Heart left ventricle (tissue), 16 donors: Measurements from ENCODE around the gene TAF10. TPM values are rescaled to one million over a fixed set of nuclear protein-coding genes. Genes with fewer than 3 reads are reported as not detected.

Source experiments
- ATAC-seq, 4 donors: fragments of 200-7000 bp; cut with Tn5 transposase; one replicate each; pipeline ENCODE4 v1.9.1; 2020 to 2022; ENCODE audit warnings: moderate library complexity in 4 of 4, mild to moderate bottlenecking in 3 of 4, moderate number of reproducible peaks in 1 of 4
- DNase-seq, 5 donors: peaks; one replicate each; pipeline ENCODE4 v3.0.0-alpha.2; 2020
- H3K27ac ChIP-seq, 12 donors: fragments of 200-600 bp; sonication (generic) in 4 of 12; one replicate each; pipeline versions ENCODE4 v1.5.0 to v1.8.0; 2016 to 2022; ENCODE audit warnings: mild to moderate bottlenecking in 2 of 12
- H3K27me3 ChIP-seq, 9 donors: fragments of 200-600 bp; sonication (generic) in 2 of 9; one replicate each; pipeline versions ENCODE4 v1.5.1 to v1.8.0; 2016 to 2022; ENCODE audit warnings: mild to moderate bottlenecking in 3 of 9
- H3K36me3 ChIP-seq, 9 donors: fragments of 200-600 bp; sonication (generic) in 2 of 9; one replicate each; pipeline versions ENCODE4 v1.5.0 to v1.8.0; 2018 to 2022; ENCODE audit warnings: mild to moderate bottlenecking in 2 of 9
- H3K4me1 ChIP-seq, 12 donors: fragments of 200-600 bp; sonication (generic) in 4 of 12; one replicate each; pipeline versions ENCODE4 v1.5.0 to v1.8.0; 2016 to 2022; ENCODE audit warnings: mild to moderate bottlenecking in 3 of 12
- H3K4me3 ChIP-seq, 12 donors: fragments of 200-600 bp; sonication (generic) in 4 of 12; one replicate each; pipeline versions ENCODE4 v1.5.0 to v1.8.0; 2017 to 2022; ENCODE audit warnings: mild to moderate bottlenecking in 9 of 12, moderate library complexity in 4 of 12
- H3K9me3 ChIP-seq, 12 donors: fragments of 200-600 bp; sonication (generic) in 4 of 12; one replicate each; pipeline versions ENCODE4 v1.5.0 to v1.8.0; 2016 to 2022; ENCODE audit warnings: mild to moderate bottlenecking in 1 of 12
- CTCF ChIP-seq, 12 donors: fragments of 200-600 bp; sonication (generic) in 4 of 12; IDR thresholded peaks; one replicate each; pipeline versions ENCODE4 v1.5.0 to v1.8.0; 2018 to 2022; ENCODE audit warnings: antibody characterized with exemption in 12 of 12, mild to moderate bottlenecking in 5 of 12
- POLR2A ChIP-seq, 2 donors: fragments of 450-650 bp; IDR thresholded peaks; one replicate each; pipeline ENCODE4 v1.6.1; 2017; ENCODE audit warnings: antibody characterized with exemption in 2 of 2, mild to moderate bottlenecking in 2 of 2, moderate library complexity in 2 of 2
- WGBS, 4 donors: extraction: QIAGEN DNeasy Blood & Tissue Kit in 2 of 4; methylation state at CpG; one replicate each; pipeline versions ENCODE4 v1.1.5 to v1.1.7; 2013 to 2018; 5-methylcytosine and 5-hydroxymethylcytosine counted together
- intact Hi-C, 10 donors: fragments of 100-400 bp; cut with DNase I; formaldehyde crosslinking; loops; one replicate each; pipeline versions ENCODE4 v1.11.1 to v1.14.2; 2022
- polyA plus RNA-seq, 2 donors: library from polyadenylated mRNA; stranded (reverse); fragments of 200-250 nt; gene quantifications; one replicate each; pipeline ENCODE4 v1.2.3, GENCODE V29; 2013
- total RNA-seq, 9 donors: library from RNA; depleted of rRNA in 2 of 9; stranded (reverse); fragments of >200 nt in 2 of 9; fragmentation: NEBNext Ultra II Directional in 3 of 9; extraction: Animal tissue kit (Norgen Biotek cat#: 25700) in 3 of 9; gene quantifications; one replicate each; pipeline versions ENCODE4 v1.1.0 to v1.2.4, GENCODE V29; 2016 to 2023
- donor health status: ischemic (EF 13 %, LVEDD 7.1; RV severe dilation, severe dysfunction).
- donor health status: healthy with polysubstance abuse.
- donor health status: DM: no; HTN: yes; CAD: no.
- donor health status: DM: no; HTN: no; CAD: no.
- donor health status: ischemic (EF 25% LVEDD 6.9; RV normal size, moderate dysfunction).
- donor health status: ischemic (EF 25% LVEDD 5.7; RV mildly dilated, moderate dysfunction).
- donor health status: healthy.
- donor health status: DM: yes; HTN: yes; CAD: no.
- donor health status: ischemic (EF 35%, LVEDD 5.7; RV mildly dilated, moderate dysfunction).
- donor health status: nonischemic (EF 11% LVEDD 7.7; RV severe dilation, severe dysfunction).
- donor health status: DM: yes; HTN: yes; CAD: no.
- donor health status: PGD.
- donor health status: ischemic (EF 29% LVEDD 5.4; RV normal size, mild dysfunction).
- donor health status: nonischemic (EF 23%, LVEDD 6.1; RV moderate dilation, normal function).

Gene TAF10
- total and polyA plus RNA-seq, 11 donors: 42.3 to 155 (median 99.0) TPM

- H3K4me1 ChIP-seq: peaks cover 0 to 24% (median 9%) of the 10 kb centered on the region in 12 donors
- H3K36me3 ChIP-seq: peaks cover 0 to 12% (median 0%) of the 10 kb centered on the region in 9 donors
- DNase-seq (peak in 1 of 5 donors; percentile 53), ATAC-seq (peak; percentile 17 to 63 (median 25))
- no peak for TF ChIP-seq CTCF (IDR thresholded peaks at IDR 0.05)
- no peak for TF ChIP-seq POLR2A (IDR thresholded peaks at IDR 0.05)
- intact Hi-C loops: no loop called here
- no peaks in the 10 kb centered on the region for H3K27me3 ChIP-seq
- peak overlapping the region in 1 of 12 donors; percentile 33 for H3K27ac ChIP-seq
- H3K4me3 ChIP-seq: no peak overlapping the region
- no peaks in the 10 kb centered on the region for H3K9me3 ChIP-seq
- WGBS, 4 donors: 66 to 86% (median 75%) methylated on average over 9 to 13 of the region's 13 CpGs
Observed at GRCh38 chr11:6566704-6567370, 45.2 kb downstream of the TAF10 start.

DNA sequence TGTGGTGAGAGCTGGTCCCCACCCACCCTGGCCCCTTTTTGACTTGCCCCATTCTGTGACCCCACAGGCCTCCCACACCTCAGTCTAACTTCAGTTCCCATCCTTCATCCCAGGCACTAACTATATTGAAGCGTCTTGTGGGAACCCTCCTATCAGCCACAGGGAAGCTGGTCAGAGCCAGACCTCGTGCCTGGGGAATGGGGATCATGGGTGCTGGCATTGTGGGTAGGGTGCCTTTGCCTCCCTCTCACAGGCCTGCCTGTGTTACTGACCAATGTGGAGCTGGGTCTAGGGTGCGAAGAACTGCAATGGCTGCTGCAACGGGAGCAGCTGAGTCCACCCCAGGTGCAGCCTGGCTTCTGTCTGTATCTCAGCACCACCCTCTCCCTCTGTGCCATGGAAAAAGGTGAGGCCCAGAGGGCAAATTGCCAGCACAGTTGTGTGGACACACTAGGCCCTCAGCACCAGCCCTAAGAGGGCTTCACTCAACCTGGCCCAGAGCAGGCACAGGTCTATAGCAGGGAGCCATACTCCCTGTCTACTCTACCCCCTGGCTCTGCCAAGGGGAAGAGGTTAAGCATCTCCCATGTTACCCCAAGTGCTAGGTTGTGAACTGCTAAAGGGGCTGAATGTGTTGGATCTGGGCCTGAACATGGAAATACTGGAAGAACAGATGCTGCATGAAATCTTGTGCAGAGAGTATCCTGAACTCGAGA, 45.9 kb downstream of the TAF10 start:
- 94 to 96% (median 95%) methylated on average over 5 of the region's 5 CpGs for WGBS, 4 donors
- peaks cover 0 to 12% (median 0%) of the 10 kb centered on the region in 9 donors for H3K36me3 ChIP-seq
- DNase-seq: no peak
- peaks cover 0 to 24% (median 9%) of the 10 kb centered on the region in 12 donors for H3K4me1 ChIP-seq
- no peaks in the 10 kb centered on the region for H3K9me3 ChIP-seq
- intact Hi-C loops: no loop called here
- H3K4me3 ChIP-seq: no peak overlapping the region
- no peaks in the 10 kb centered on the region for H3K27me3 ChIP-seq
- no peak for ATAC-seq
- H3K27ac ChIP-seq: no peak overlapping the region
- TF ChIP-seq CTCF (IDR thresholded peaks at IDR 0.05) (no peak), POLR2A (IDR thresholded peaks at IDR 0.05) (no peak)

DNA sequence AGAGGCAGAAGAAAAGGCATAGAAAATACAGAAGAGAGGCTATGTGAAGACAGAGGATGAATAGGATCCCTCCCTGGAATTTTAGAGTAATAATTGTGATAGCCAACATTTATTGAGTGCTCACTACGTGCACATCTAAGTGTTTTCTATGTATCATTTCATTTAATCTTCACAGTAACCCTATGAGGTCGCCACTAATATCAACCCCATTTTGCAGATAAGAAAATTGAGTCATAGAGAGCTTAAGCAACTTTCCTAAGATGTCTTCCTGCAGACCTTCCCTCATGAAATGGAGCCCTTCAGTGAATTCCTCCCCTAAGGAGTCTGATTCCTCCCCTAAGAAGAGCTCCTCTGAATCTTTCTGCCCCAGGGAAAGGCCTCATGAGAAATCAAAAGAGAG, 46.7 kb downstream of the TAF10 start:
- H3K36me3 ChIP-seq: peaks cover 0 to 6% (median 0%) of the 10 kb centered on the region in 9 donors
- intact Hi-C loops: no loop called here
- H3K27me3 ChIP-seq: no peaks in the 10 kb centered on the region
- H3K9me3 ChIP-seq: no peaks in the 10 kb centered on the region
- ATAC-seq: no peak
- no peak overlapping the region for H3K27ac ChIP-seq
- no peak for TF ChIP-seq CTCF (IDR thresholded peaks at IDR 0.05)
- no peak for TF ChIP-seq POLR2A (IDR thresholded peaks at IDR 0.05)
- H3K4me1 ChIP-seq: peaks cover 0 to 24% (median 9%) of the 10 kb centered on the region in 12 donors
- no peak for DNase-seq
- 94 to 96% (median 95%) methylated on average over 2 of the region's 2 CpGs for WGBS, 4 donors
- H3K4me3 ChIP-seq: no peak overlapping the region

GRCh38 chr11:6563667-6564066, 48.3 kb downstream of the TAF10 start:
- Histone ChIP-seq H3K27ac (no peak overlapping the region), H3K4me1 (peaks cover 0 to 27% (median 7%) of the 10 kb centered on the region in 12 donors), H3K27me3 (no peaks in the 10 kb centered on the region), H3K36me3 (peaks cover 0 to 6% (median 0%) of the 10 kb centered on the region in 9 donors), H3K9me3 (no peaks in the 10 kb centered on the region), H3K4me3 (no peak overlapping the region)
- WGBS, 4 donors: 74 to 93% (median 85%) methylated on average over 6 to 10 of the region's 10 CpGs
- no peak for ATAC-seq
- no peak for TF ChIP-seq CTCF (IDR thresholded peaks at IDR 0.05)
- TF ChIP-seq POLR2A (IDR thresholded peaks at IDR 0.05): no peak
- DNase-seq: no peak
- intact Hi-C loops: no loop called here
